Measurements from ENCODE around the gene ROS1.

DNA sequence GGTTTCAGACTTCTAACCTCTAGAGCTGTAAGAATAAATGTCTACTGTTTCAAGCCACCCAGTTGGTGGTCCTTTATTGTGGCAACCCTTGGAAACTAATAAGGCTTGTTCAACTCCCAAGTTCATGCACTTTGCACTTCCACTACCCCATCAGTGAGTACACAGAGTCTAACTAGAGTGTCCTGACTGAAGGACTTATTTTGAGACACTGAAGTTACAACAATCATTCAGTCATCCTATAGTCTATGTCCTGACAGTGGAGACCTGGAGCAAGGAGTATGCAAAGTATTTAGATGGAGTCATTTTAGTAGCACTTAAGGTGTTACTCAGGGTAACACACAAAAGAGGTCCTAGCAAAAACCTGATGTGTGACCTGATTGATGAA, 97.7 kb downstream of the ROS1 start:
- TF ChIP-seq POLR2A (IDR thresholded peaks at IDR 0.05; ENCODE audit: low read length) (no peak), GATA1 (IDR thresholded peaks at IDR 0.05; ENCODE audit: low read depth, low read length) (no peak)

Data from erythroblast (primary cell).